OCI-LY7 (cell line): ENCODE data around the gene LHFPL2. TPM values are rescaled to one million over a fixed set of nuclear protein-coding genes. Genes with fewer than 3 reads are reported as not detected.
A peak's percentile ranks its signal among the peaks of the same experiment; 100 is the strongest.

Experiments
- BruUV-seq: library from RNA; stranded (reverse); fragments of 400-500 nt; replicated peaks from 2 replicates; lab custom pipeline; 2021; lab: Mats Ljungman, UMichigan
- CTCF ChIA-PET: fragments of 300-600 bp; sonication (Branson Sonifier 250); formaldehyde crosslinking; loops from one replicate; lab custom pipeline; 2022; ENCODE audit warnings: antibody characterized with exemption; ENCODE audit not compliant: unreplicated experiment; lab: Charles Lee
- POLR2A ChIA-PET: fragments of 300-600 bp; sonication (Branson Sonifier 250); formaldehyde crosslinking; loops from one replicate; lab custom pipeline; 2022; ENCODE audit warnings: antibody characterized with exemption; lab: Charles Lee
- DNase-seq: peaks from one replicate; pipeline ENCODE4 v3.0.0-alpha.2; 2015; ENCODE audit warnings: low spot score
- H2AFZ ChIP-seq: fragments of 200-600 bp; sonication (generic), shearing (Covaris generic); 2 replicates; pipeline ENCODE4 v1.6.1; 2014; ENCODE audit warnings: mild to moderate bottlenecking, antibody characterized with exemption, low read length, moderate library complexity
- H3K27ac ChIP-seq: fragments of 200-600 bp; sonication (generic); 2 replicates; pipeline ENCODE4 v1.5.1; 2014; ENCODE audit warnings: mixed run types, low read depth, mild to moderate bottlenecking, moderate library complexity, low read length, inconsistent platforms; ENCODE audit not compliant: poor library complexity, severe bottlenecking
- H3K36me3 ChIP-seq: fragments of 200-600 bp; sonication (generic); 2 replicates; pipeline ENCODE4 v1.6.1; 2014; ENCODE audit warnings: mild to moderate bottlenecking, antibody characterized with exemption, low read length, moderate library complexity, mixed read lengths; ENCODE audit not compliant: insufficient read depth
- H3K4me1 ChIP-seq: fragments of 200-600 bp; sonication (generic); 2 replicates; pipeline ENCODE4 v1.5.1; 2014; ENCODE audit warnings: mild to moderate bottlenecking, low read length; ENCODE audit not compliant: insufficient read depth, poor library complexity, severe bottlenecking
- H3K4me2 ChIP-seq: fragments of 200-600 bp; sonication (generic); 2 replicates; pipeline ENCODE4 v1.6.1; 2014; ENCODE audit warnings: mild to moderate bottlenecking, low read length
- H3K4me3 ChIP-seq: fragments of 200-600 bp; sonication (generic); 2 replicates; pipeline ENCODE4 v1.5.1; 2014; ENCODE audit warnings: mild to moderate bottlenecking, low read depth, low read length; ENCODE audit not compliant: poor library complexity, severe bottlenecking
- H3K79me2 ChIP-seq: fragments of 200-600 bp; sonication (generic); 2 replicates; pipeline ENCODE4 v1.6.1; 2016; ENCODE audit warnings: low read depth, mild to moderate bottlenecking, low read length, moderate library complexity, mixed read lengths; ENCODE audit not compliant: insufficient read depth
- H3K9me2 ChIP-seq: fragments of 200-600 bp; sonication (generic); 2 replicates; pipeline ENCODE4 v1.6.1; 2016; ENCODE audit warnings: mild to moderate bottlenecking, low read length, mixed read lengths; ENCODE audit not compliant: insufficient read depth
- H3K9me3 ChIP-seq: fragments of 200-600 bp; sonication (generic); 2 replicates; pipeline ENCODE4 v1.6.1; 2014; ENCODE audit warnings: mild to moderate bottlenecking, mixed run types, low read length, mixed read lengths
- H4K20me1 ChIP-seq: fragments of 200-600 bp; sonication (generic); 2 replicates; pipeline ENCODE4 v1.6.1; 2014; ENCODE audit warnings: mild to moderate bottlenecking, antibody characterized with exemption, low read length, moderate library complexity, mixed read lengths; ENCODE audit not compliant: insufficient read depth
- EZH2phosphoT487 ChIP-seq: fragments of 200-600 bp; sonication (generic); IDR thresholded peaks from 2 replicates; pipeline ENCODE4 v1.6.1; 2018; ENCODE audit warnings: low read depth, borderline replicate concordance, mild to moderate bottlenecking, mixed run types, antibody characterized with exemption, low read length, moderate library complexity, mixed read lengths
- intact Hi-C: fragments of 100-400 bp; cut with micrococcal nuclease; formaldehyde crosslinking; loops from one replicate; pipeline ENCODE4 v1.10.0; 2022; ENCODE audit not compliant: unreplicated experiment
- total RNA-seq, 2 experiments: library from RNA; depleted of rRNA in 1 of 2; stranded (reverse); fragments of >200 nt in 1 of 2; shearing (Covaris generic) in 1 of 2; gene quantifications; 2 replicates each; pipeline ENCODE4 v1.2.3, GENCODE V29; 2014 to 2022
- TF ChIP-seq, protein P1 (sequence below): fragments of 200-600 bp; sonication (generic); conservative IDR thresholded peaks from 2 replicates; pipeline ENCODE4 v1.5.1; 2014; ENCODE audit warnings: mild to moderate bottlenecking, antibody characterized with exemption, low read length, moderate library complexity, mixed read lengths

LHFPL2 gene
- total RNA-seq, 2 experiments from 2014 or later, result 12.2 to 24.0 TPM

DNA sequence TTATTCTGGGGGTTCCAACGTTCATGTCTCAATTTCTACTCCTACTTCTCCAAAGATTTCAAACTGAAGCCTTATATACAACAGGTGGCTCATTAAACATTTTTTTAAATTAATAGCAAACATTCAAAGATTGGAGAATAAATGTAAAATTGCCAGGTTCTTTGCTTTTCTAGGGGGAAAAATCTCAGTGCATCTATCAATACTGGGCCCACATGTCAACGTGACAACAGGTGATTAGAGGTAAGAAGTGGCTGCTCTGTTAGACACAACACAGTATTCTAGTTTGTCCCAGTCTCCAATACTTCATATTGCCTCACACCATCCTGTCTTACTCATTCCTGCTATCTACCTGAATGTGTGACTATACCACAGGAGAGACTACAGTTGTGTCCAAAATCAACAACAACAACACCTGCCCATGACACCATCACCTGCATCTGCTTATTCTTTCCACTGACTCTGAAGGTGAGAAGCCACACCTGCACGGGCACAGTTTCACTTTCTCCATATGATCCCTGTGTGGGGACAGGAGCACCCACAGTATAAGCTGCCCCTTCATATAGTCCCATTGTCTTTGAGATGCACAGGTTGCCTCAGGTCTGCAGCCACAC, 110.2 kb downstream of the LHFPL2 start:
- H3K4me2 ChIP-seq, result peak overlapping the region; percentile 6; the same call in 1 of the 2 replicates
- H3K79me2 ChIP-seq, result no peaks in the 10 kb centered on the region
- intact Hi-C loops, result loop anchor here (1.0 to 5.0 kb wide), 2 partner anchors 427 to 594 kb away; no protein-coding TSS in a partner anchor
- H2AFZ ChIP-seq, result no peak overlapping the region
- no peaks in the 10 kb centered on the region for H3K9me3 ChIP-seq
- no TSS peak for BruUV-seq
- no peaks in the 10 kb centered on the region for H4K20me1 ChIP-seq
- ChIA-PET CTCF (interaction anchor here (0.7 kb wide), 1 partner anchor 430 kb away, joined by 3 read pairs; no protein-coding TSS in a partner anchor), POLR2A (interaction anchor here (0.5 kb wide), 1 partner anchor 191 kb away, joined by 5 read pairs; no protein-coding TSS in a partner anchor)
- H3K4me3 ChIP-seq, result no peak overlapping the region
- H3K27ac ChIP-seq, result no peak overlapping the region
- H3K4me1 ChIP-seq, result peaks cover 13% of the 10 kb centered on the region
- no peaks in the 10 kb centered on the region for H3K36me3 ChIP-seq
- DNase-seq, result no peak
- TF ChIP-seq, protein P1, sequence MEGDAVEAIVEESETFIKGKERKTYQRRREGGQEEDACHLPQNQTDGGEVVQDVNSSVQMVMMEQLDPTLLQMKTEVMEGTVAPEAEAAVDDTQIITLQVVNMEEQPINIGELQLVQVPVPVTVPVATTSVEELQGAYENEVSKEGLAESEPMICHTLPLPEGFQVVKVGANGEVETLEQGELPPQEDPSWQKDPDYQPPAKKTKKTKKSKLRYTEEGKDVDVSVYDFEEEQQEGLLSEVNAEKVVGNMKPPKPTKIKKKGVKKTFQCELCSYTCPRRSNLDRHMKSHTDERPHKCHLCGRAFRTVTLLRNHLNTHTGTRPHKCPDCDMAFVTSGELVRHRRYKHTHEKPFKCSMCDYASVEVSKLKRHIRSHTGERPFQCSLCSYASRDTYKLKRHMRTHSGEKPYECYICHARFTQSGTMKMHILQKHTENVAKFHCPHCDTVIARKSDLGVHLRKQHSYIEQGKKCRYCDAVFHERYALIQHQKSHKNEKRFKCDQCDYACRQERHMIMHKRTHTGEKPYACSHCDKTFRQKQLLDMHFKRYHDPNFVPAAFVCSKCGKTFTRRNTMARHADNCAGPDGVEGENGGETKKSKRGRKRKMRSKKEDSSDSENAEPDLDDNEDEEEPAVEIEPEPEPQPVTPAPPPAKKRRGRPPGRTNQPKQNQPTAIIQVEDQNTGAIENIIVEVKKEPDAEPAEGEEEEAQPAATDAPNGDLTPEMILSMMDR, result no peak
- no peak for TF ChIP-seq EZH2phosphoT487
- no peaks in the 10 kb centered on the region for H3K9me2 ChIP-seq

DNA sequence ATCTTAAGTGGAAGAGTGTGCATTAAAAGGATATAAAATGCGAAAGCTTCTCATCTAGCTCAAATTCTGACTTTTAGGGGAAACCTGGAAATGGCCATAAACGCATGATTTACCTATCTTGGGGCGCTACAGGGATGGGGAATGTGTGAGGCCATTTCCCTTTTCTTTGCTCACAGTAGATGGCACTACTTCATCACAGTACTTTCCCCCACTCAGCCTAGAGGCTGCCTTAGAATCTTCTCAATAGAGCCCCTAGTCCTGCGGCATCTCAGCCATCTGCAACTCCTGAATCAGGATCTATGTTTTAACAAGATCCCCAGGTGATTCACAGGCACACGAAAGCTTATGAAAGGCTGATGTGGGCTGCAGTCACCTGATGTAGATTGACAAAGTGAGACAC, 110.8 kb downstream of the LHFPL2 start:
- Histone ChIP-seq H2AFZ (no peak overlapping the region), H4K20me1 (no peaks in the 10 kb centered on the region), H3K4me1 (peaks cover 13% of the 10 kb centered on the region), H3K9me3 (no peaks in the 10 kb centered on the region), H3K4me3 (no peak overlapping the region), H3K4me2 (no peak overlapping the region), H3K36me3 (no peaks in the 10 kb centered on the region), H3K27ac (no peak overlapping the region), H3K9me2 (no peaks in the 10 kb centered on the region), H3K79me2 (no peaks in the 10 kb centered on the region)
- DNase-seq, result peak; percentile 65
- ChIA-PET POLR2A (interaction anchor here (0.6 kb wide), 1 partner anchor 595 kb away, joined by 3 read pairs; no protein-coding TSS in a partner anchor), CTCF (no interaction called here)
- no peak for TF ChIP-seq EZH2phosphoT487
- TF ChIP-seq, protein P1, result peak; percentile 77
- BruUV-seq, result no TSS peak
- intact Hi-C loops, result loop anchor here (1.0 to 5.0 kb wide), 2 partner anchors 427 to 594 kb away; no protein-coding TSS in a partner anchor

DNA sequence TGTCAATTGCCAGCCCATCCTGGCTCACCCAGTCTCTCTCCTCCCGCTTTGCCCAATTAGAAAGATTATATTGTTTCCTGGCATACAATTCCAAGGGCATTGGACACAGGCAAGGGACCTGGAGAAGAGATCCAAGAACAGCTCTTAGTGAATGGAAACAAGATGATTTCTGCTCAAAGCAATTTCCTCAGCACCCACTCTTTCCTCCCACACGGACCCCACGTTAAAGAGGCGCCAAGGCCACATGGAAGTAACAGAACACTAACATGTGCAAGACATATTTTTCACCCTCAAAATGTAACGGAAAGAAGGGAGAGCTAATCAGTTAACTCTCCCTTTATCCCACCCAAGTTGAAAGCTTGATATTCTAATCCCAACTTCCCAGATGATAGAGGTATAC, 111.2 kb downstream of the LHFPL2 start:
- no peaks in the 10 kb centered on the region for H3K9me3 ChIP-seq
- no peak overlapping the region for H3K4me3 ChIP-seq
- H4K20me1 ChIP-seq, result no peaks in the 10 kb centered on the region
- H3K4me1 ChIP-seq, result peaks cover 13% of the 10 kb centered on the region
- CTCF ChIA-PET, result interaction anchor here (0.8 kb wide), 1 partner anchor 362 kb away, joined by 3 read pairs; no protein-coding TSS in a partner anchor
- intact Hi-C loops, result loop anchor here (5.0 kb wide), 1 partner anchor 595 kb away; no protein-coding TSS in a partner anchor
- no peak for TF ChIP-seq EZH2phosphoT487
- TF ChIP-seq, protein P1, result no peak
- no TSS peak for BruUV-seq
- H3K9me2 ChIP-seq, result no peaks in the 10 kb centered on the region
- no peaks in the 10 kb centered on the region for H3K36me3 ChIP-seq
- no peak for DNase-seq
- no peak overlapping the region for H3K4me2 ChIP-seq
- POLR2A ChIA-PET, result interaction anchor here (0.6 kb wide), 1 partner anchor 596 kb away, joined by 3 read pairs; no protein-coding TSS in a partner anchor
- H3K79me2 ChIP-seq, result no peaks in the 10 kb centered on the region
- no peak overlapping the region for H2AFZ ChIP-seq
- H3K27ac ChIP-seq, result no peak overlapping the region
